GM21360 (cell line): ENCODE measurements around the gene KRT78.
"Not testable (repeated sequence)": the region's sequence is repeated elsewhere in the genome, so short reads cannot be mapped to it uniquely, and the experiment has no call there.

Experiments used
- ATAC-seq: cut with Tn5 transposase; IDR thresholded peaks from one replicate; pipeline ENCODE4 v1.9.1; 2021; ENCODE audit warnings: mild to moderate bottlenecking, moderate library complexity; ENCODE audit not compliant: unreplicated experiment

The KRT78 gene

DNA sequence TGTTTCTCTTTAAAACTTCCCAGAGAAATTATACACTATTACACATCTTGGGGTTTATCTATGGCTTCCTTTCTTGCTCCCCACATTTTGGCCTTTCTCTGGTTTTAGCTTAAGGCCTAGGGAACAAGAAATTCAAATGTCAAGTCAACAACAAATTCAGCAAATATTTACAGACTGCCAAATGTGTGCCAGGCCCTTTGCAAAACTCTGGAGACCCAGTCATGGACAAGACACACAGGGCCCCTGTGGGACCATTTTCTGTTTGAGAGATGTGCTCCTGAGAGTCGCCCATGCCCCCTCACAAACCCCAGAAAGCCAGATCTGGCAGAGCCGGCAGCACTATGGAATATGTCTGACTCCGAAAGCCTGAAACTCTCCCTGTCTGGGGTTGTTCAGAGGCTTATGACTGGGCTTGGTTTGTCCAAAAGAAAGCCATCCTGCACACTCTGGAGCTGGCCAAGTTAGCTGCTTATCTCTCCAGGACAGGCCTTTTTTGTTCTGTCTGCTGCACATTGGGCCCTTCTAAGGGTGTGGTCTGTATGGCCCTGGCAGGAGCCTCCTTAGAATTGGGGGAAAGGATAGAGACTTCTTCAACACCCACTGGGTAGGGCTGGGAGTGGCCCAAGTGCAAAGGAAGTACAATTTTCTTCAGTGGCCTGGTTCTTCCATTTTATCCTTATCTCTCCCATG is 51.8 kb downstream of the KRT78 start:
- no peak for ATAC-seq

DNA sequence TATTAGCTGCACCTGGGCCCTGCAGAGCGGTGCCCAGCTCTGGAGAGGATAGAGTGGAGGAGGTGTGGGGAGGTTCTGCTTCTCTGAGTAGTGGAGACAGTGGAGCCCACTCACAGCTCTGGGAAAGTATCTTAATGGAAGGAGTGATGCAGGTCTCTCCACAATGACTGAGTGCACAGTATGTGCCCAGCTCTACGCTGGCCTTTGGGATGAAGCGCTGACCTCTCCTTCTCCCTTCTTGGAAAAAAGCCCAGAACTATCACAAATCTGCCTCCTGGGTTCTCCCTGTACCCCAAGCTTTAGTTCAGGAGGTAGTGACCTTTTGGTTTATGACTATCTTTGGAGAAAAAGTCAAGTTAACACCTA is 52.4 kb downstream of the KRT78 start:
- ATAC-seq: no peak

DNA sequence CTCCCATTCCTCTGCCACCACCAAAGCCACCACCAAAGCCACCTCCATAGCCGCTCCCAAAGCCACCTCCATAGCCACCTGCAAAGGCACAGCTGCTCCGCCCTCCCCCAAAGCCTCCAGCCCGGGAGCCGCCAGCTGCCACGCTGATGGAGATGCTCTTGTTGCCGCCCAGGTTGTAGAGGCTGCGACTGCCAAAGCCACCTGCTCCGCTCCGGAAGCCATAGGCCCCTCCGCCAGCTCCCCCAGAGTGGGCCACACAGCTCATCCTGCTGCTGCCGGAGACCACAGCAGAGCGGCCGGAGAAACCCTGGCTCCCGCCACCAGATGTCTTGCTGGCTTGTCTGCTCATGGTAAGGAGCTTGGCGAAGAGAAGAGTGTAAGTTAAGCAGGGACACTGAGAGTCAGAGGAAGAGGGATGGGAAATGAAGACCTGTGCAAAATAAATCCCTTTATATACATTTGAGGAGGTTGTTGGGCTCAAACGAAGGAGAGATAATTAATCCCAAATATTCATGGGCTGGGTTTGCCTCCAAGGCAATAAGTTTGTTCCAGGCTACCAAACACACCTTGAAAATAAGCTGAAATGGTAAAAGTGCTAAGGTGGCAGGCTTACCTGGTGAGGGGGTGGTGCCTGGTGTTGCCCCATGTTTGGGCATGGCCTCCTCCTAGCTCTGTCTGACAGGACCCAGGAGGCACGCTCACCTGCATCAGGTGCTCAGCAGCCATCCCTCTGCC is 52.9 kb downstream of the KRT78 start, which contains the start of gene KRT3:
Gene KRT3 (minus strand): TSS at position 424 of the 735 bp plus-strand sequence. CDS start 75 bp downstream, at position 349.
- ATAC-seq: no peak

- ATAC-seq: not testable (repeated sequence)
Measured at GRCh38 chr12:52795332-52795674, 53.5 kb downstream of the KRT78 start.

DNA sequence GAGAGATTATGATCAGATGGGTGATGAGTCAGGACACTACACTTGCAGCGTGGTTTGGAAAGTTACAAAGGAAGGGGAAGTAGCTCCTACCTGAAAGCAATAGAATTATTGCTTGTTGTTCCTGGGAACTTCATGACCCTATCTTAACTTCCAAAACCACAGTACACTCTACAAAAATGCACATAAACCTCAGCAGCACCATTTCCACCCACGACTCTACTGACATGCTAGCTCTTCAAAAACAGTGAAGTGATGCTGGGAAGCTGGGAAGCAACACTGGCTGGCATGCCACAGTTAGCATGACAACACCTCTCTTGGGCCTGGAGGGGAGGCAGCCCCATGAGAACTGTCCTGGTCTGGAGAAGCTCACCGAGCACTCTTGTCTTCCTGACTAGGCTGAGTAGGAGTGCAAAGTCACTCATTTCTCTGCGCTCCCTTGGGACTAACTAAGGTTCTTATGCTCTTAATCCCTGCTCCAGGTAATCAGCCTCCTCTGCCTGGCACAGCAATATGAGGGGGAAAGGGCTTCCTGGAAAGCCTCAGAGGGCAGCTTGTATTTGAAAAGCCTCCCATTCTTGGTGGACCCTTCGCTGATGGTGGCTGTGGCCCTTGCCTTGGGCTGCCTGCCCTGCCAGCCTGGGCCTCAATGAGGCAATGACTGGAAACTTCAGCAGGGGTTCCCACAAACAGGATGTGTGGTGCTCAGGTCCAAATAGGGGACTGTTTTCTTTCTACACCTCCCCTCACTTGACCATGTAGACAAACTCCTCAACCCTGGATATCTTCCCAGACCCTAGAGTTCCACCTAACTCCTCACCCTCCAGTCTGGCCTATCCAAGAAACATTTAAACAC is 54.1 kb downstream of the KRT78 start:
- ATAC-seq: no peak

- no peak for ATAC-seq
Measured at GRCh38 chr12:52792185-52793029, 56.4 kb downstream of the KRT78 start.

DNA sequence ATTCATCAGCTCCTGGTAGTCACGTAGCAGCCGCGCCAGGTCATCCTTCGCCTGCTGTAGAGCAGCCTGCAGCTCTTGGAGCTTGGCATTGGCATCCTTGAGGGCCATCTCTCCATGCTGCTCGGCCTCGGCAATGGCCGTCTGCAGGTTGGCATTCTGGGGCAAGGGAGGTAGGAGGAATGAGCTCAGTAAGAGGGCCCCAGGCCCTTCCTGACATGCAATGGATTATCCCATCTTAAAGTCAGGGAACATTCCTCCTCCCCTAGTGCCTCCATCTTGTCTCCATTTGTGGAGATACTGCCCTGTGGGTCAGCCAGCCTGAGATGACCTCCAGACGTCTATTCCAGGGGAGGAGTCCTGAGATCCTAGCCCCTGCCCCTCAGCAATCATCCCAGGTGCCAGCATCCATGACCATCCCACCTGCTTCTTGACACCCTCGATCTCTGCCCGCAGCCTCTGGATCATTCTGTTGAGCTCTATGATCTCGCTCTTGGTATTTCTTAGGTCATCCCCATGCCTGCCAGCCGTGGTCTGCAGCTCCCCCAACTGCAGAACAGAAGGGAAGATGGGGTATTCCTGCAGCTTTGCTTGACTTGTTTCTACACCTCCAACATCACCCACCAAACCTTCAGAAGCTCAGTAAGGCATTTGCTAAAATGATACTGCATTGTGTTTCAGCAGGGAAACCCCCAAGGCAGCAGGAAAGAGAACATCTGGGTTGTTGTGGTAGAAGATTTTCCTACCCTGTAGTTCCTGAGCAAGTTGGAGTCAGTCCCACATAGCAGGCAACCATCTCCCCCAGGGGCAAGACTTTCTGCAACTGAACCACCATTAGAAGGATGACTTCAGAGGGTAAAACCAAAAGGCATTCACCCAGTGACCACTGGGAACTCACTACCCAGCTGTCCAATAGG is 57.3 kb downstream of the KRT78 start:
- ATAC-seq: no peak

- ATAC-seq: no peak
Measured at GRCh38 chr12:52790427-52791270, 58.1 kb downstream of the KRT78 start.

DNA sequence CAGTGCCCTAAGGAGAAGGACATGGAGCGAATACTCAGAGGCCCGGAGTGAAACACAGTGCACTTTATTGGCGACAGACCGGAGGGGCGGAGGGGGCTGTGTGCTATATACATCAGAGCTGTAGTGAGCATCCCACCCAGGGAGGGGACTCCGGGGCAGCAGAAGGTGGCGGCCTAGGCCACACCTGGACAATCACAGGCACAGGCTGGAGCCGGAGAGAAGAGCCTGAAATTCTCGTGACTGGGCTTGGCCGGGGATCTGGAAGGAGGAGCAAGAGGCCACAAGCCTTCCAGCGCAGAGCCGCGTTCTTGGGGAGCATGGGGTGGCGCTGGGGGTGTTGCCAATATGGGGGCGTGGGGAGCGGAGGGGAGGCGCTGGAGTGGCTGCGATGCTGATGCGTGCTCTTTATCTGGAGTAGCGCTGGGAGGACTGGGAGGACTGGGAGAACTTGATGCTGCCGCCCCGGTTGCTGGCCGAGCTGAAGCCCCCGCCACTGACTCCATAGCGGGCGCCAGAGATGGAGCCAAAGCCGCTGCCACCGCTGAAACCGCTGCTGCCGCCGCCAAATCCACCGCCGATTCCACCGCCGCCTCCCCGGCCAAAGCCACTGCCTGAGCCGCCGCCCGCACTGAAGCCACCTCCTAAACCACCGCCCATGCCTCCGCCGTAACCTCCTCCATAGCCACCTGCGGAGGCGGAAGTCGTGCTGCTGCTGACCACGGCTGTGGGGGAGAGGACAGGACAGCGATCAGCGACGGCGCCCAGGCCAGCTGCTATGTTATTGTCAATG is 59.0 kb downstream of the KRT78 start:
- no peak for ATAC-seq

DNA sequence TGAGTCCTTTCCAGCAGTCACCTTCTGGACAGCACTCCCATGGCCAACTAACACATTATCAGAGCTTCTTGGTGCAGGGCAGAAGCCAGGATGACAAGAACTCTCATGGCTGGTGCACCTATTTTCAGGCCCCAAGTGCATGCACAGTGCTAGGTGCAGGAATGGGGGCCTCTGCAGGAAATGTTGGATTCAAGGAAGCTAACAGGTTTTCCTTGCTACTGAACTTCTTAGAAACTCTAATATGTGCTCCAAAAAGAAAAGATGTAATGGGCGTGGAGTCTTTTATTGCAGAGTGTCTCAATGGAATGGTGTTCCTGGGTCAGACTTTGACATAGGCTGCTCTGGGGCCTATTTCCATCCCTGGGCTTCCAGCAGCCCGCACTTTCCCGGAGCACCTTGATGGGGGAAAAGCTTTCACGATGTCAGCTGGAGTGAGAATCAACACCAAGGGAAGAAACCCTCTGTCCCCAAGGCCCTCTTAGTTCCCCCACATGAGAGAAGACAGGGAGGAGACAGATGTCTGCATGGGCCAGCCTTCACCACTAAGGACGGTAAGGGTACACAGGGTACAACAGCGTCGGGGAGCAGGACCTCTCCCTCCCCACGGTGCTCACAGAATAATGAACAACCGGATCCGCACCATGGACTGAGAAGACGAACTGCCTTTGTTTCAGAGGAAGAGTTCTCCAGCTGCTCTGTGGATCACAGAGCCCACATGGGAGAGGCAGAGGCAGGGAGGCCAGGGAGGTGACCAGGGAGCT is 59.7 kb downstream of the KRT78 start:
- ATAC-seq: no peak

DNA sequence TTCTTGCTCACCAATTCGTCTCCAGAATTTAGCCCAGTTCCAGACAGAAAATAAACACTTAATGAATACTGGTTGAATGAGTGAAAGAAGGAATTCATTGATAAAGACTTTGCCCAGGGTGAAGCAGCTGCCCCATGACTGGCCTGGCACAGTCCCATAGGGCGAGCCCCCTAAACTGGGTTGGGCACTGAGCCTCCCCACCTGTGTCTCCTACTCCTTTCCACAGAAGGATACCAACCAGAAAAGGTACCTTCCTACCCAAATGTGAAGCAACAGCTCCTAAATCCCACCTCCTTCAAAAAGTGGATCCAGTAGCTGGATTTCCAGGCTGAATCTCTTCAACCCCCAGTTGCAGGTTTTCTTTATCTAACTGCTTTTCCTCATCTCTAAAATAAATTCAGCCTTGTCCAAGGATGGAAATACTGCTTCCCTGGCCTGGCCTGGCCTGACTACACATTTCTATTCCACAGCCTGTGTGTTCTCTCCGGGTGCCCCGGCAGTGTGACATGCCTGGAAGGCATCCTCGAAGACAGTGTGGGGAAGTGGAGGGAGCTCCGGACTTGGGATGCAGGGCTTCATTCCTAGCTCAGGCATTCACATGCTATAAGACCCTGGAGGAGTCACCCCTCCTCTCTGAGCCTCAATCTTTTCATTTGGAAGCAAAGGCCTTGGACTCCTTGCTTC is 60.5 kb downstream of the KRT78 start:
- no peak for ATAC-seq
